NCI-H1436 treated with DMSO at 0.1 percent for 48 hours (cell line): ENCODE data around the gene PREX1.
"Not testable (repeated sequence)": the region's sequence is repeated elsewhere in the genome, so short reads cannot be mapped to it uniquely, and the experiment has no call there.

Experiments used
- DNase-seq: peaks from one replicate; lab custom pipeline; 2025; lab: John Stamatoyannopoulos, UW

PREX1 gene

DNA sequence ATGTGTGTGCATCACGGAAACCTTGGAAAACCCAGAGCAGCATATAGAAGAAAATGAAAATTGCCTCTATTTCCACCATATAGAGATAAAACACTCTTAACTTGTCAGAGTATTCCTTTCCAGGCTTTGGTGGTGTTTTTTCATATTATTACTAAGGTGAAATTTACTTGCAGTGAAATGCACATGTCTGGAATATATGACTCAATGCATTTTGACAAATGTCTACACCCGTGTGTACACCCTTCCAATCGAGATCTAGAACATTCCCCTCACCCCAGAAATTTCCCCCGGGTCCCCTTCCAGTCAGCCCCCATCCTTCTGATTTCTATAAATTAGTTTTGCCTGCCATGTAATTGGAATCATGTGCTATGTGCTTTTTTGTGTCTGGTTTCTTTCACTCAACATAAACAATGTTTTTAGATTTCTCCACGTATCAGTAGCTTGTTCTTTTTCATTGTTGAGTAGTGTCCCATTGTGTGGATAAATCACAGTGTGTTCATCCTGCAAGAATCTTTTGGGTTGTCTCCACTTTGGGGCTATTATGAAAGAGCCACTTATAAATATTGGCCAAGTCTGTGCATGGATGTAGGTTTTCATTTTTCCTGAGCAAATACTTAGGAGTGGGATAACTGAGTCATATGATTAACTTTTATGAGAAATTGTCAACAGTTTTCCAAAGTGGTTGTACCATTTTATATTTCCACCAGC lies 19.9 kb upstream of the PREX1 start:
- no peak for DNase-seq

DNA sequence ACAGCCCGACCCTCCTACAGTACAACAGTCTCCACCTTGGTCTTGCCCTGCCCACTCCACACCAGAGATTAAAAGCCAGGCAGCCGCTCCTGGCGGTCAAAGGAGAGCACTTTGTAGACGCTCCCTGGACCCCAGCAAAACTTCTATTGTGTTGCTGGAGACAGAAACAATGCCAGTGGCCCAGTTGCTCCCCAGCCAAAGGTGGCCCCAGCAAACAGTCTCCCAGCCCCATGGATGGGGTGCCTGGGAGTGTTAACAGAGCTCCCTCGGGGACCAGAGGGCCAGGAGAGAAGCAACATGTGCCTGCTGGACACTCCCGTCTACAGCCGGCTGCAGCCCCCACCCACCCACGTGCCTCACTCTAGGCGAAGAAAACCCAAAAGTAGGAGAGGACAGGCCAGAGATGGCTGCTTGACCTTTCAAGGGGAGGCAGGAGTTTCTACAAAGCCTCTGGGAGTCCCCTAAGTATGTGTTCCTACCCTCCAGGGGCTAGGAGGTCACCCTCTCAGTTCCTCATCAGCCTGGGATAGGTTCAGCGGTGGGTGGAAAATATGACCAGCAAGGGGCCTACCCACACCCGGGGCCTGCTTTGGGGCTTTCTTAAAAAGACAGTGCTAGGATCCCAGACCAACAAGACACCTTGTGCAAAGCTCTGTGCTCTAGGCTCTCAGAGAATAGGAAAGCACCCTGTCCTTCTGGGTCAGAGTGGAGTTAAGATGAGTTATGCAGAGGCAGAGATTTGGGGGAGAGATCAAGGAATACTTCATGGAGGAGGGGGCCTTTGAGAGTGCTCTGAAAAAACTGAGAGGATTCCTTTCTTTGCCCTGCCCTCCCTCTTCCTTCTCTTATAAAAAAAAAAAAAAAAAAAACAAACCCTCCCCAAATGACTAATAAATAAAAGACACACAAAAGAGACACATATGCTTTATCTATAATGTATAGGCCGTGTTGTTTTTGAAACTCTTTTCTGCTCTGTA lies 19.0 kb upstream of the PREX1 start:
- DNase-seq = no peak

DNA sequence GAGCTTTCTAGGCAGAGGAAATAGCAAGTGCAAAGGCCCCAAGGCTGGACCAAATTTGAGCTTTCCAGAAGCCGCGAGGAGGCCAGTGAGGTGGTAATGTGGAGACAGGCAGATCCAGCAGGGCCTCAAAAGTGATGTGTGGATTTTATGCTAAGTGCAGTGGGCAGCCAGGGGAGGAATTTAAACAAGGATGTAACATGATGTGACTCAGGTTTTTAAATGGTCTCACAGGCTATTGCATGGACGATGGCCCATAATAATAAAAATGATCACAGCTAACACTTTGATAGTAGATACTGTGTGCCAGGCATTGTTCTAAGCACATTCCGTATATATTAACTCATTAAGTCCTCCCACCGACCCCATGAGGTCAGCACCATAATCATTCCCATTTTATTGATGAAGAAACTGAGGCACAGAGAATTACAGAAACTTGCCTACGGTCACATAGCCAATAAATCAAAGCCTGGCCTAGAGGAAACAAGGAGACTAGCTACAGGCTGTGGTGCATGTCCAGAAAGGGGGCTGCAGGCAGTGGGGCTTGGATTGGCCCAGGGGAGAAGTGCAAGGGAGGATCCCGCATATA lies 18.0 kb upstream of the PREX1 start:
- no peak for DNase-seq

DNA sequence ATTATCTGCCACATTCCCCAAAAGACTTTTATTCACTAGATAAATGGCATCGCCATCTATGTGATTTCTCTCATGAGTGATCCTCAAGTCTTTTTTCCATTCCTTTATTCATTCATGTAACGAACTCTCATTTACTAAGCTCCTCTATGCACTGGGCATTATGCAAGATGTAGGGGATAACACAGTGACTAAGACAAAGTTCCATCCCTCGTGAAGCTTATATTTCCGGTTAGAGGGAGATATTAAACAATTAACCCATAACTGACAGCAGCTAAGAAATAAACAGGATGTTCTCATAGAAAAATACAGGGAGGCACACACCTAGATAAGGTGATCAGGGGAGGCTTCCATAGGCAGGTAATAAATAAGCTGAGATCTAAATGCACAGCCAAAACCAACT lies 17.2 kb upstream of the PREX1 start:
- DNase-seq = no peak

DNA sequence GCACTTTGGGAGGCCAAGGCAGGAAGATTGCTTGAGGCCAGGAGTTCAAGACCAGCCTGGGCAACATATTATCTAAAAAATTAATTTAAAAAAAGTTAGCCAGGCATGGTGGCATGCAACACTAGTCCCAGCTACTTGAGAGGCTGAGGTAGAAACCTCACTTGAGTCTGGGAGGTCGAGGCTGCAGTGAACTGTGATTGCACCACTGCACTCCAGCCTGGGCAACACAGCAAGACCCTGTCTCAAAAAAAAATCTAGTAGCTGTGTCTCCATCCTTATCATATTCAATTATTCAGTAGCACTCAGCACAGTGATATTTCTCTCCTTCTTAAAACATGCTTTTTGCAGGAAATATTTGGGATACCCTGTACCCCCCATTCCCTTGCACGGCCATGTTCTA lies 16.1 kb upstream of the PREX1 start:
- not testable (repeated sequence) for DNase-seq

DNA sequence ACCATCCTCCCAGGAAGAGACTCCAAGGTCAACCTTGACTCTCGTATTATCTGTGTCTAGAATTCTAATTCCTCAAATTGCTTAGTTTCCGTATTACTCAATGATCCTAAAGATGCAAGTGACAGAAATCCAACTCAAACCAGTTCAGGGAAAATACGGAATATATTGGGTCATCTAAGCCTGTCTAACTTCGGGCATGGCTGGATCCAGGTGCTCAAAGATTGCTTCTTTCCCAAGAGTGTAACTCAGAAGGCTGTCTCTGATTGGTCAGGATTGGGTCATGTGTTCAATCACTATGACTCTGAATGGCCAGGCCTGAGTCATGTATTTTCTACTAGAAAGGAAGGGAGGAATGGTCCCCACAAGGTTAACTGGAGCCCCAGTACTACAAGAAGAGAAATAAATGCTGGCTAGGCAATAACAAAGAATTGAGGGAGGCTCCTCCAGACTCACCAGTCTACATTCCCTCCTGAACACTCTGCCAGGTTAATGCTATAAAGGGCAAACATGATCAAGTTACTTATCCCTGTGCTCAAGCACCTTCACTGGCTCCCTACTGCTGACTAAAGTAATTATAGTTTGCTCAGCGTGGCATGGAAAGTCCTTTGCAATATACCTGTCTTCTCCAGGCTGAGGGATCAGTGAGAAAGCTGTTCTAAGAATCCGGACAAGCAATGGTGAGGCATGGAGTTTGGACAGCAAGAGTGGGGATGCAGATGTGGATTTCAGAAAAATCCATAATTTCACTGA lies 15.4 kb upstream of the PREX1 start:
- DNase-seq = no peak

DNA sequence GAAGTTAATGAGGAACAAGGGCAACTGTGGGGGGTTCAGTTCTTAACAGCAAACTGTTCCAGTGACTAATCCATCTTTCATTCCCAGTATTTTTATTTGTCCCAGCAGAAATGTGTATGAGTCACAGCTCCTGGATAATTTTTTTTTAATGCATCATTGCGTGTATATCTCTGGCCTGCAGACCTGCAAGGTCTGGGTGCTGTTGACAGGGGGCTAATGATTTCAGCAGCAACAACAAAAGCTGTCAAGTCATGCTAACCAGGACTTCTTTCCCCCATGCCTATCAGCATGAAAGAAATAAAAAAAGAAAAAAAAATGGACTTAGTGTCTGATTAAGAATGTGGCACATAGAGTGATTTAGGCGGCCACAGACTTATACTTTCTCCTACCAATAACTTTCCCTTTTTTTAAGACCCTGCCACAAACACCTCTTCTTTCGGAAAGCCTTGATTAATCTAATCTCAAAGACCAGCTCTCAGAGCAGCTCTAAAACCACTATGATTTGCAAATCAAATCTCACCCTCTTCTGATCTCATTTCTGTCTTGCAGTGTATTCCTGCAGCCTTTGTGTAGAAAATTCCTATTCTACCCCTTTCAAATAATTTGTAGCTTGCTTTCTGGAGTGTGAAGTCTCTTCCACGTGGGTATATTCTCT lies 14.2 kb upstream of the PREX1 start:
- no peak for DNase-seq

DNA sequence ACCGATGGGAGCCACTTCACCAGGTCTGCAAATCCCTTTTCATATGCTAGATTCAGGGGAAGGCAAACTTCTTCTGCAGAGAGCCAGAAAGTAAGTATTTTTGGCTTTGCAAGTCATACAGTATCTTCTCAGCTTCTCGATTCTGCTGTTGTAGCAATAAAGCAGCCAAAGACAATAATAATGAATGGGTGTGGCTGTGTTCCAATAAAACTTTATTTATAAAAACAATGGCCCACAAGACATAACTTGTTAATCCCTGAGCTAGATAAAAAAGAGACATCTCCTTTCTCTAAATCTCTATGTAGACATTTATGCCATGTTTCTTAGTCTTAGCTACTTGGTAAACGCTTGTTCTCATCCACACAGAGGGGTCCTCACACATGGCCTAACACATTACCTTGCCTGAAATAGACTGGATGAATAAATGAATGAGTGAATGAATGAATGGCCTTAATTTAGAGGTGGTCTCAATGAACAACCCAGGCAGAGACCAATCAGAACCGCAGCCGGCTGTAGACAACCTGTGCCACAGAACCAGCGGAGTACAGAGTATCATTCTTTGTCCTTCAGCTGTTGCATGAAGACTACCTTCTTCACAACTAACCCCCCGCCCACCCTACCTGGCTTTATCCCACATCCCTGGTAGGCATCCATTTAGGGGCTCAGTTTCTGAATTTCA lies 13.5 kb upstream of the PREX1 start:
- no peak for DNase-seq

DNA sequence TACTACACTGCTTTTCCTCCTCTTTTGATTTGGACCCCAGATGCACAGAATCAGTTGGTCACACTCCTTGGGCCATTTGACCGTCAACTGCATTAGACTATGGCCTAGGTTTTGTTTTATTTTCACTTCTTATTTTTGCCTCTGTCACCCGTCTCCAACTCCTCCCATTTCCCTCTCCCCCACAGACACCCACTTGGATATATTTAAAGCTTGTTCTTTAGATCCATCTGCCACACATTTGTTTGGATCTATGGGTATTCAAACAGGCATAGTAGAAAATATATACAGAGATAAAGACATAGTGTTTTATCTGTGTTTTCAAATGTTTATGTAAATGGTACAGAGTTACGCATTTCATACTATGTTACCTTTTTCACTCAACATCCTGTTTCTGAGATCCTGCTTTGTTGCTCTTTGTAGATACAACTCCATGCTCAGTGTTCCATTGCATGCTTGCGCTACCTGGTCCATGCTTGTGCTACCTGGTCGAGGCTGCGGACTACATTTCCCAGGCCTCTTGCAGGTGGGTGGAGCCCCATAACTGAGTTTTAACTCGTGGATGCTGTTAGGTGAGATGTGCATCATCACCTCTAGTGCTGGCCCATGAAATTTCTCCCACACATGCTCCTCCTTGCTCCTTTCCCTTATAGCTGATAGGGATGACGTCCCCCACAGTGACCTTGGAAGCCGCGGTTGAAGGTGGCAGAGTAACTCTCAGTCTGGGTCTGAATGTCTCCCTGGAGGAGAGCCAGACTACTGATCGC lies 11.5 kb upstream of the PREX1 start:
- DNase-seq = no peak

DNA sequence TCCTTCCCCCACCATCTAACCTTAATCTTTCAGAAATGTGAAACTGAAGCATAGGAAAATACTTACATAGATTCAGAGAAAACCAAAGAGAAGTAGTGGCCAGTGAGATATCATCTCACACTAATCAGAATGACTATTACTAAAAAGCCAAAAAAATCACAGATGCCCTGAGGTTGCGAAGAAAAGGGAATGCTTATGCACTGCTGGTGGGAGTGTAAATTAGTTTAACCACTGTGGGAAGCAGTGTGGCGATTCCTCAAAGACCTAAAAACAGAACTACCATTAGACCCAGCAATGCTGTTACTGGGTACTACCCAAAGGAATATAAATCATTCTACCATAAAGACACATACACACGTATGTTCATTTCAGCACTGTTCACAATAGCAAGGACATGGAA lies 9.2 kb upstream of the PREX1 start:
- no peak for DNase-seq

DNA sequence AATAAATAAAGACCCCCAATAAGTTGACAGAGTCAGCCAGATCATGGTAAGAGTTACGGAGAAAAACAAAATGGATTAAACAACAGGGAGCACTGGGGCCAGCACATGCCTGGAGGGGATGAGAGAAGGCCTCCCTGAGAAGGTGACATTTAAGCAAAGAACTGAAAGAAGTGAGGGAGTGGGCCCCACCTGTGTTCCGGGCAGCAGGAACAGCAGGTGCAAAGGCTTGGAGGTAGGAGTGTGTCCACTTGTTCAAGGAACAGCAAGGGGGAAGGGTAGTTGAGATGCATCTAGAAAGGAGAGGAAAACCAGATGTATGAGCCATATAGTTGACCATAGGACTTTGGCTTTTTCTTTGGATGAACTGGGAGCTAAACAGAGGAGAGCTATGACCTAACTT lies 7.6 kb upstream of the PREX1 start:
- no peak for DNase-seq

DNA sequence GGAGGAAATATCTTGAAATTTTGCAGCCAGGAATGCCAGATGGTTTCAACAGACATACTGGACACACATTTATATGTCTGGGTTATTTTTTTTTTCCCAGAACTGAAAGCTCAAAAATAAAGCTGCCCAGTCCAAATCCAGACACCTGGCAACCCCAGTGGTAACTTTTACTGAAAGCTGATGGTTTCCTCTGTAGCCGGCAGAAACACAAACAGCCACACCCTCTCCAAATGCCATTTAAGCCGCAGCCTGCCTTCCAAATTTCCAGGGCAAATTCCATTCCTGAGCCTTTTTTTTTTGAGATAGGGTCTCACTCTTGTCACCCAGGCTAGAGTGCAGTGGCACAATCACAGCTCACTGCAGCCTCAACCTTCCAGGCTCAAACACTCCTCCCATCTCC lies 6.5 kb upstream of the PREX1 start:
- DNase-seq = no peak

DNA sequence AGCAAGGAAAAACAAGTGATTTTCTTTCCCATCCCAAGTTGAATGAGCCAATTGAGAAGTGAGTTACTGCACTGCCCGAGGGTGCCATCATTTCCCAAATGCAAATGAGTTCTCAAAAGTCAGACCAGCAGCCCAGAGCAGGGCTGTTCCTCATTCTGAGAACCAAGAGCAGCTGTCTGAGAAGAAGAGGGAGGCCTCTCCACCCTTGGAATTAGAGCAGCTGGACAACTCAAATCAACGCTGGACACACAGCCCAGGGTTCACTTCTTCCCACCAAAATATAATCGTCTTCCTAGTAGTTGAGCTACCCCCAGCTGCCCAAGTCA lies 4.6 kb upstream of the PREX1 start:
- no peak for DNase-seq

DNA sequence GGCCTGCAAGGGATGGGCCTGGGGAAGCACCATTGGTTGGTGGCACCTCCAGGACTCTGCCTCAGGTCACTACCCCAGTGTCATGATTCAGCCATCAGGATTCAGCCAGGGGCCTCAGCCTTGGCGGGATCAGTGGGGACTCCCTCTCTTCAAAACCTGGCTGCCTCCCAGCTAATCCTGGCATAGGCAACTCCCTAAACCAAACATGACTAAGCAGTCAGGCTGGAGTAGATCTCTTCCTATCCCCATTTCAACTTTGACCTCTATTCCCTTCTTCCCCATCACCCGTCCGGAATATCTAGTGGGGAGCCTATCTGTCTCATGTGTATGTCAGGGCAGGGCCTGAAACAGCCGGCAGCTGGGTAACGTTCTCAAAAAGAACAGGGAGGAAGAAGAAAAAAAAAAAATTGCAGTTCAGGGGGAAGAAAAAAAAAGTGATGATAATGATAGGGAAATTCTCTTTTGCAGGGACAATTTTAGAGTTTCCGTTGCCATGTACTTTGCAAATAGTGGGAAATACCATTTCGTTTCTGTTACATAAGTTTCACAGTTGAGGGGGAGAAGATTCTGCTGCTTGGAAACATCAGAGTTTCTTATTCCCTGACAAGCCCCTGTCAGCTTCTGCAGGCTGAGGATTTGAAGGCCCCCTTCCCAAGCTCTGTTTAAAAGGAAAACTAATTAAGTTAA lies 4.1 kb upstream of the PREX1 start:
- no peak for DNase-seq

DNA sequence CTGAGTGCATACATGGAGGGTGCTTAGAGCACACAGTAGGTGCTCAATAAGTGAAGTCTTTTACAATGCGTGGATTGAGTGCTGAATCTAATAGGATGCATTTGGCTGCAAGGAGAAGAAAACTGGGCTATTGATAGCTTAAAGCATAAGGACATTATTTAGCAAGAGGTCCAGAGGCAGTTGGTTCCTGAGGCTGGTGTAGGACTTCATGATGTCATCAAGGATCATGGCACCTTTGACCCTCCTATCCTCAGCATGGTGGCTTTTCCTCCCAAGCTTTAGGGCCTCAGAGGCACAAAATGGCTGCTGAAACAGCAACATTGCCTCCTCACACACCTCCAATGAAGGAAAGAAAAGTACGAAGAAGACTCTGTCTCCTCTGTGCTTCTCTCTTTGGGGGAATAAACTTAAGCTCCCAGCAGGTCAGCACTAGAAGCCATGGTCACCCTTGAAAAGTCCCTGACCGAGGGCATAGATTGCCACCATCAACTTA lies 3.1 kb upstream of the PREX1 start:
- no peak for DNase-seq

DNA sequence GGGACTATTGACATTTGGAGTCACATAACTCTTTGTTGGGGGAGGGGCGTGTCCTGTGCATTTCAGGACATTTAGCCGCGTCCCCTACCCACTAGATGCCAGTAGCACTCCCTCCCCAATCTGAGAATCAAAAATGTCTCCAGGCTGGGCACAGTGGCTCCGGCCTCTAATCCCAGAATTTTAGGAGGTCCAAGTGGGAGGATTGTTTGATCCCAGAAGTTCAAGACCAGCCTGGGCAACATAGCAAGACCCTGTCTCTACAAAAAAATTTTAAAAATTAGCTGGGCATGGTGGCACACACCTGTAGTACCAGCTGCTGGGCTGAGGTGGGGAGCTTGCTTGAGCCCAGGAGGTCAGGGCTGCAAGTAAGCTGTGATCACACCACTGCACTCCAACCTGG lies 2.1 kb upstream of the PREX1 start:
- DNase-seq = no peak

DNA sequence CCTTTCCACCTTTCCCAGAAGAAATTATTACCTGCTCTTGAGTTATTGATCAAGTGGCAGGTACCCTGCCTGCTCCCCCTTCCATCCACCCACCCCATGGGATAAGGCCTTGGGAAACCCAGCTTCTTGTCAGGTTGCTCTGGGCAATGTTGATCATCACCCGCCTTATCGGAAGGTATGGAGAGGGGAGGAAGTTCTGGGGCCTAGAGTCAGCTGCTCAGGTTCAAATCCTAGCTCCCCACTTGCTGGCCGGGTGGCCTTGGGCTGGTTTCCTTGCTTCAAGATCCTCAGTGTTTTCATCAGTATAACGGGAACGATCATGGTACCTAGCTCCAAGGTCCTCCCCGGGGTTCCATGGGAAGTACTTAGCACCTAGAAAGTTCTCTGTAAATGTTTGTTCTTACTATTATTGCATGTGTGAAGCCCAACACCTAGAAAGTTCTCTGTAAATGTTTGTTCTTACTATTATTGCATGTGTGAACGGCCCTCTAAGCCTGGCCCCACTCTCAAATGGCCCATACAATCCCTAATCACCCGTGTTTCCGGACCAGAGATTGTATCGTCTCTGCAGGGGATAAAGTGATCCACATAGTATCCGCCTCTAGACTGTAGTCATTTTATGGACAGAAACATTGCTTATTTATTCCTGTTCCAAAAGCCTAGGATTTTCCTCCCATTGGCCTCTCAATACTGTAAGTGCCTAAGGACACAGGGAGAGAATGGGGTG lies 1.1 kb upstream of the PREX1 start:
- no peak for DNase-seq

DNA sequence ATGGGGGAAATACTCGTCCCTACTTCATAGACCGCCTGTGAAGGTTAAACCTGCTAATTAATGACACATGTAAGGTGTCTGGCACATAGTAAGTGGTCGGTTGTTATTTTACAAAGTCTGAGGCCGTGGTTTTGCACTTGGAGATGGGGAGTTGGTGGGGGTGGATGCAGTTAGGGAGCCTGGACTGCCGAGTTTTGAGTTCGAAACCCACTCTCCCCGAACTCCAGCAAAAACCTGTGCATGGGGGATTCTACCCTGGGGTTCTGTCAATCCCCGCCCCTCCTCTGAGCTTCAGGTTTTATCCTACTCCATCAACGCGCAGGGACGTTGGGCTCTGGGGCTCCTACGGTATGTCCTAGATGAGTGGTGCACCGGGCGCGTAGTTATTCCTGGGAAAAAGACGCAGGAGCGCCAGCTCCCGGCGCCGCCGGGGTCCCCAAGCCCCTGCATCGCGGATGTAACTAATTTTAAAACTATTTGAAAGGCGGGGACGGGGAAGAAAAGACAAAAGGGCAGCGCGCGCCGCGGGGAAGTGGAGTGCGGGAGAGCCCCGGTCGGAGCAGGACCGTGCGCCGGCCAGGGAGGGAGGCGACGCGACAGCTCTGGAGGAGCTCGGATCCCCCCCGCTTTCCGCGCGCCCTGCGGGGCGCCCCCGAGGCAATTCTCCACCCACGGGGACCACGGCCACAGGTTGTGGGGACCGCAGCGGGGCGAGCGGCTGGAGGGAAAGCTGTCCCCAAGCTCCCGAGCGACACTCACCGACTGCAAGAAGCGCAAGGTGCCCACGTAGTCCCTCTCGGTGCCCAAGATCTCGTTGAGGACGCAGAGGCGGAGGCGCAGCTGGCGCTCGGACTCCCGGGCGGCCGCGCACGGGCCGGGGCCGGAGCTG lies 672 bp downstream of the PREX1 start:
- no peak for DNase-seq
